ENCODE results near the gene PHYKPL.
"Not testable (repeated sequence)": the region's sequence is repeated elsewhere in the genome, so short reads cannot be mapped to it uniquely, and the experiment has no call there.

Gene PHYKPL

DNA sequence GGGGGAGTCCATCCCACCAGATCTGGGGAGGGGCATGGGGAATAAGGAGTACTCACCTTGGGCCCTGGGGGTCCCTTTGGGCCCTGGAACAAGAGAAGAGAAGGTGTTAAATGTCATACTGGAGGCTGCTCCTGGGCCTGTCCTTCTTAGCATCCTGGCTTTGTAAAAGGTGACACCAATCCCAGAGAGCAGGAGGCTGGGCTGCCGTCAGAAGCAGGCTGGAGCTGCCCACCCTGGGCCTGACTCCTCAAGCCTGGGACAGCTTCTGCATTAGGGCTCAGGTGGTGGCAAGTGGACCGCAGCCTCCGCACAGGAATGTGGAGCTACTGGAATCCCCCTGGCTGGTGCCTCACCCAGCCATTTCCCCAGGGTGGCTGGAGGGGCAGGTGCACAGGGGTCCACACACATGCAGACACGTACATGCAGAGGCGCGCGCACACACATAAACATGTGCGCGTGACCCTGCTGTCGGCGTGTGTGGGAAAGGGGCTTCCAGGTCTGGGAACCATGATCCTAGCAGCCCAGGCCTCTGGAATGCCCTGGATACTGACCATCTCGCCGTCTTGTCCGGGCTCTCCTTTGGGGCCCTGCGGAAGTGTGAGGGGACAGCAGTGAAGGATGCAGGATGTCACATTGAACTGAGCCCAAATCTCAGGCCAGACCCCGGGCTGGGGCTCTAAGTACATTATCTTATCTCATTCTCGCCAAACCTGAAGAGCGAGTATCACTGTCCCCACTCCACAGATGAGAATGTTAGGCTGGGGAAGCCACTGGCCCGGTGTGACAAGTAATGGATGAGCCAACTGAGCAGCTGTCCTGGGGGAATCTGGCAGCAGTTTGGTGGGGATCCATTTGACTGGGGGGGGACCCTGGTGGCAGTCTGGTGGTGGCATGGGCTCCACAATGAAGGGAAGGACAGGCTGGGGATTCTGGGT lies 29.3 kb upstream of the PHYKPL start:
- Histone ChIP-seq H3K36me3 (no peaks in the 10 kb centered on the region), H3K27ac (no peak overlapping the region), H3K27me3 (ENCODE audit: insufficient read depth, low read depth, severe bottlenecking) (no peaks in the 10 kb centered on the region), H3K9me3 (ENCODE audit: severe bottlenecking) (no peaks in the 10 kb centered on the region), H3K4me3 (ENCODE audit: low read depth, low read length) (no peak overlapping the region)
- no peak for DNase-seq
- no peak for TF ChIP-seq CTCF (IDR thresholded peaks at IDR 0.05; ENCODE audit: low read depth, low read length)

DNA sequence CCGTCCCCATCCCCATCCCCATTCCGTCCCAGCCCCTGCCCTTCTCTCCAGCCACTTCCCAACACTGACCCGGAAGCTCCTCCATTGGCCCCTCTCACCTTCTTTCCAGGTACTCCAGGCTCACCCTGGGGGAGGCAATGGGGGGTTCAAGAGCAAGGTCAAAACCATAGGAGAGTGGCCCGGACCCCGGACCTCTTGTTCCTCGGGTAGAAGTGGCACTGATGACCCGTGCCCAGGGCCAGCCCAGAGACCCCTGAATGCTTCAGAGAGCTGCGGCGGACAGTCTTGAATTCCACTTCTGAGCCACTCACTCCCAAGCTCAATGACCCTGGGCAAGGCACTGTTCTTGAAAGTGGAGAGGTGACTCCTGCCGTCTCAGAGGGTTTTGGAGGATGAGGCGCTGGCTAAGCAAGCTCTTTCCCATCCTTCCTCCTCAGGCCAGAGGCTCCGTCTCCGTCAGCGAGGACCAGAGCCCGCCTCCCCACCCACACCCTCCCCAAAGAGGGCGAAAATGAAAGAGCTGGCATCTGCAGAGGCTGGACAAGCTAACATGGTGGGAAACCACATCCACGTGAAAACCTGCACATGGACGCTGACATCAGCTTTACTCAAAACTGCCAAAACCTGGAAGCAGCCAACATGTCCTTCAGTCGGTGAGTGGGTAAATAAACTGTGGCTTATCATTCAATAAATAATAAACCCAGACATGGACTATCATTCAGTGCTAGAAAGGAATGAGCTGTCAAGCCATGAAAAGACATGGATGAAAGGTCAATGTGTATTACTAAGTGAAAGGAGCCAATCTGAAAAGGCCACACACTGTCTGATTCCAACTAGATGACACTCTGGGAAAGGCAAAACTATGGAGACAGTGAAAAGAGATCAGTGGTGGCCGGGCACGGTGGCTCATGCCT lies 27.3 kb upstream of the PHYKPL start:
- DNase-seq = no peak
- H3K27me3 ChIP-seq (ENCODE audit: insufficient read depth, low read depth, severe bottlenecking) = no peaks in the 10 kb centered on the region
- no peak for TF ChIP-seq CTCF (IDR thresholded peaks at IDR 0.05; ENCODE audit: low read depth, low read length)
- no peak overlapping the region for H3K4me3 ChIP-seq (ENCODE audit: low read depth, low read length)
- no peaks in the 10 kb centered on the region for H3K36me3 ChIP-seq
- no peak overlapping the region for H3K27ac ChIP-seq
- no peaks in the 10 kb centered on the region for H3K9me3 ChIP-seq (ENCODE audit: severe bottlenecking)

DNA sequence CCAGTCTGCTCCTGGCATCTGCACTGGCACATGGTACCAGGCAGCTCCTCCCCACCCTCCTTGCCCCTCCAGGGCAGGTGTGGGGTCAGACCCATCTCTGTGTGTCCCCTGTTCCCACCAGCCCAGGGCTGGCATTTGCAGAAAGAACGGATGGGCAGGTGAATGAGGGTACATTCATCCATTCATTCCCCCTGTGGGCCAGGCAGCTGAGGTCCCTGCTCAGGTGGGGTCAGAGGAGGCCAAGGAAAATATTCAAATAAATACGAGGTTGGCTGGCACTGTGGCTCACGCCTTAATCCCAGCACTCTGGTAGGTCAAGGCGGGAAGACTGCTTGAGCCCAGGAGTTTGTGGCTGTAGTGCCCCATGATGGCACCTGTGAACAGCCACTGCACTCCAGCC lies 25.0 kb upstream of the PHYKPL start:
- no peak overlapping the region for H3K27ac ChIP-seq
- no peaks in the 10 kb centered on the region for H3K36me3 ChIP-seq
- no peaks in the 10 kb centered on the region for H3K27me3 ChIP-seq (ENCODE audit: insufficient read depth, low read depth, severe bottlenecking)
- DNase-seq = no peak
- no peak for TF ChIP-seq CTCF (IDR thresholded peaks at IDR 0.05; ENCODE audit: low read depth, low read length)
- H3K9me3 ChIP-seq (ENCODE audit: severe bottlenecking) = no peaks in the 10 kb centered on the region
- H3K4me3 ChIP-seq (ENCODE audit: low read depth, low read length) = no peak overlapping the region

- H3K36me3 ChIP-seq = no peaks in the 10 kb centered on the region
- H3K9me3 ChIP-seq (ENCODE audit: severe bottlenecking) = no peaks in the 10 kb centered on the region
- no peak for DNase-seq
- H3K4me3 ChIP-seq (ENCODE audit: low read depth, low read length) = no peak overlapping the region
- no peaks in the 10 kb centered on the region for H3K27me3 ChIP-seq (ENCODE audit: insufficient read depth, low read depth, severe bottlenecking)
- no peak overlapping the region for H3K27ac ChIP-seq
- no peak for TF ChIP-seq CTCF (IDR thresholded peaks at IDR 0.05; ENCODE audit: low read depth, low read length)
Measured at GRCh38 chr5:178256746-178257145, 24.1 kb upstream of the PHYKPL start.

DNA sequence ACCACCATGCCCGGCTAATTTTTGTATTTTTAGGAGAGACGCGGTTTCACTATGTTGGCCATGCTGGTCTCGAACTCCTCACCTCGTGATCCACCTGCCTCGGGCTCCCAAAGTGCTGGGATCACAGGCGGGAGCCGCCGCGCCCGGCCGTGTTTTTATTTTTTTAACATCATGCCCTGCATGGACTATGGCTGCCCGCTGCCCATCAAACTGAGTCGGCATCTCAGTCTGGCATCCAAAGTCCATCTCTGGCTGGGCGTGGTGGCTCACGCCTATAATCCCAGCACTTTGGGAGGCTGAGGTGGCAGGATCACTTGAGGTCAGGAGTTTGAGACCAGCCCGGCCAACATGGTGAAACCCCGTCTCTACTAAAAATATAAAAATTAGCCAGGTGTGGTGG lies 21.0 kb upstream of the PHYKPL start:
- H3K36me3 ChIP-seq; H3K4me3 ChIP-seq (ENCODE audit: low read depth, low read length); H3K27ac ChIP-seq; H3K9me3 ChIP-seq (ENCODE audit: severe bottlenecking); DNase-seq; H3K27me3 ChIP-seq (ENCODE audit: insufficient read depth, low read depth, severe bottlenecking): not testable (repeated sequence)

- H3K27me3 ChIP-seq (ENCODE audit: insufficient read depth, low read depth, severe bottlenecking) = no peaks in the 10 kb centered on the region
- H3K9me3 ChIP-seq (ENCODE audit: severe bottlenecking) = no peaks in the 10 kb centered on the region
- H3K4me3 ChIP-seq (ENCODE audit: low read depth, low read length) = no peak overlapping the region
- no peak for DNase-seq
- no peak overlapping the region for H3K27ac ChIP-seq
- no peak for TF ChIP-seq CTCF (IDR thresholded peaks at IDR 0.05; ENCODE audit: low read depth, low read length)
- H3K36me3 ChIP-seq = no peaks in the 10 kb centered on the region
Measured at GRCh38 chr5:178252258-178252657, 19.7 kb upstream of the PHYKPL start.

Data from WERI-Rb-1 (cell line).